IMR-90 (cell line): ENCODE data around the gene VCL. TPM values are rescaled to one million over a fixed set of nuclear protein-coding genes. Genes with fewer than 3 reads are reported as not detected.

Experiments used
- ATAC-seq: fragments of 200-7000 bp; cut with Tn5 transposase; 2 replicates; pipeline ENCODE4 v1.9.1; 2020; ENCODE audit warnings: low read depth, mild to moderate bottlenecking, moderate library complexity
- BruUV-seq: library from RNA; stranded (reverse); fragments of 400-500 nt; replicated peaks from 2 replicates; lab custom pipeline; 2021; lab: Mats Ljungman, UMichigan
- CTCF ChIA-PET: fragments of 300-600 bp; formaldehyde crosslinking; extraction: SDS; loops from one replicate; lab custom pipeline; 2021; ENCODE audit warnings: antibody characterized with exemption; lab: Yijun Ruan, JAX
- POLR2A ChIA-PET: fragments of 300-600 bp; sonication (Branson Sonifier 250); formaldehyde crosslinking; loops from one replicate; lab custom pipeline; 2022; ENCODE audit warnings: antibody characterized with exemption; ENCODE audit not compliant: unreplicated experiment; lab: Charles Lee
- DNase-seq: peaks from one replicate; pipeline ENCODE4 v3.0.0; 2013
- H2AFZ ChIP-seq: replicated peaks from 2 replicates; pipeline ENCODE3; 2013; ENCODE audit warnings: low read length, mild to moderate bottlenecking; ENCODE audit not compliant: poor library complexity
- H2AK5ac ChIP-seq: 2 replicates; pipeline ENCODE4 v1.6.1; 2013; ENCODE audit warnings: low read depth, low read length, inconsistent platforms
- H2AK9ac ChIP-seq: replicated peaks from 2 replicates; pipeline ENCODE3; 2013; ENCODE audit warnings: mild to moderate bottlenecking, low read depth, low read length, moderate library complexity; ENCODE audit not compliant: poor library complexity
- H2BK120ac ChIP-seq: 2 replicates; pipeline ENCODE4 v1.6.1; 2013; ENCODE audit warnings: low read depth, low read length, inconsistent platforms
- H2BK15ac ChIP-seq: 3 replicates; pipeline ENCODE4 v1.6.1; 2013; ENCODE audit warnings: low read depth, low read length, inconsistent platforms
- H2BK20ac ChIP-seq: 2 replicates; pipeline ENCODE4 v1.6.1; 2013; ENCODE audit warnings: low read depth, mild to moderate bottlenecking, inconsistent platforms, low read length, moderate library complexity
- H2BK5ac ChIP-seq: 2 replicates; pipeline ENCODE4 v1.6.1; 2013; ENCODE audit warnings: mild to moderate bottlenecking, low read depth, low read length, inconsistent platforms; ENCODE audit not compliant: poor library complexity, severe bottlenecking
- H3K14ac ChIP-seq: replicated peaks from 2 replicates; pipeline ENCODE4 v1.6.1; 2013; ENCODE audit warnings: low read depth, low read length, inconsistent platforms
- H3K18ac ChIP-seq: 2 replicates; pipeline ENCODE4 v1.6.1; 2013; ENCODE audit warnings: low read depth, low read length, control low read depth
- H3K23ac ChIP-seq: 2 replicates; pipeline ENCODE4 v1.6.1; 2013; ENCODE audit warnings: low read depth, low read length, inconsistent platforms
- H3K27ac ChIP-seq: 2 replicates; pipeline ENCODE4 v1.5.1; 2013; ENCODE audit warnings: mild to moderate bottlenecking, control low read depth, low read length; ENCODE audit not compliant: insufficient read depth
- H3K27me3 ChIP-seq: 2 replicates; pipeline ENCODE4 v1.6.1; 2013; ENCODE audit warnings: low read length; ENCODE audit not compliant: control insufficient read depth, insufficient read depth
- H3K36me3 ChIP-seq: 2 replicates; pipeline ENCODE4 v1.6.1; 2013; ENCODE audit warnings: low read length, mixed read lengths; ENCODE audit not compliant: control insufficient read depth, insufficient read depth
- H3K4ac ChIP-seq: 2 replicates; pipeline ENCODE4 v1.6.1; 2013; ENCODE audit warnings: low read depth, low read length, inconsistent platforms
- H3K4me1 ChIP-seq: 2 replicates; pipeline ENCODE4 v1.6.1; 2013; ENCODE audit warnings: low read length, mixed read lengths; ENCODE audit not compliant: control insufficient read depth, insufficient read depth
- H3K4me2 ChIP-seq: 2 replicates; pipeline ENCODE4 v1.6.1; 2013; ENCODE audit warnings: low read depth, mild to moderate bottlenecking, control low read depth, low read length, moderate library complexity
- H3K4me3 ChIP-seq: 2 replicates; pipeline ENCODE4 v1.5.1; 2013; ENCODE audit warnings: low read depth, mild to moderate bottlenecking, control low read depth, low read length, moderate library complexity; ENCODE audit not compliant: insufficient read depth
- H3K56ac ChIP-seq: 2 replicates; pipeline ENCODE4 v1.6.1; 2013; ENCODE audit warnings: low read length, inconsistent platforms; ENCODE audit not compliant: insufficient read depth; ENCODE audit errors: extremely low read depth
- H3K79me1 ChIP-seq, 2 experiments: 2 replicates each; pipeline ENCODE4 v1.6.1; 2013; ENCODE audit warnings: low read length in 2 of 2, inconsistent platforms in 1 of 2, low read depth in 1 of 2
- H3K9ac ChIP-seq: 2 replicates; pipeline ENCODE4 v1.6.1; 2013; ENCODE audit warnings: low read depth, low read length, control low read depth
- H3K9me1 ChIP-seq: 2 replicates; pipeline ENCODE4 v1.6.1; 2013; ENCODE audit warnings: low read length, inconsistent platforms; ENCODE audit not compliant: insufficient read depth
- H3K9me3 ChIP-seq: 2 replicates; pipeline ENCODE4 v1.6.1; 2013; ENCODE audit warnings: low read length; ENCODE audit not compliant: control insufficient read depth, insufficient read depth
- H4K20me1 ChIP-seq: 2 replicates; pipeline ENCODE4 v1.6.1; 2013; ENCODE audit warnings: low read length, inconsistent platforms; ENCODE audit not compliant: insufficient read depth
- H4K5ac ChIP-seq: 2 replicates; pipeline ENCODE4 v1.6.1; 2013; ENCODE audit warnings: mild to moderate bottlenecking, low read depth, low read length, control low read depth
- H4K8ac ChIP-seq, 2 experiments: 2 replicates each; pipeline ENCODE4 v1.6.1; 2013; ENCODE audit warnings: low read depth in 2 of 2, low read length in 2 of 2, control low read depth in 1 of 2, inconsistent platforms in 1 of 2
- H4K91ac ChIP-seq: 2 replicates; pipeline ENCODE4 v1.6.1; 2013; ENCODE audit warnings: low read depth, low read length, inconsistent platforms; ENCODE audit not compliant: insufficient read depth
- FOS ChIP-seq: fragments of 150-350 bp; IDR thresholded peaks from 2 replicates; pipeline ENCODE4 v1.6.1; 2016; ENCODE audit warnings: low read depth, low read length
- MAZ ChIP-seq: IDR thresholded peaks from 2 replicates; pipeline ENCODE4 v1.6.1; 2012; ENCODE audit warnings: low read depth, mild to moderate bottlenecking, low read length, improper control_type of control experiment, moderate library complexity, borderline replicate concordance
- NFE2L2 ChIP-seq: fragments of 150-350 bp; IDR thresholded peaks from 2 replicates; pipeline ENCODE4 v1.6.1; 2016; ENCODE audit warnings: low read depth, mild to moderate bottlenecking, low read length
- RAD21 ChIP-seq: IDR thresholded peaks from 2 replicates; pipeline ENCODE4 v1.6.1; 2012; ENCODE audit warnings: low read length, improper control_type of control experiment
- RCOR1 ChIP-seq: IDR thresholded peaks from 2 replicates; pipeline ENCODE4 v1.6.1; 2012; ENCODE audit warnings: mild to moderate bottlenecking, low read length, improper control_type of control experiment; ENCODE audit not compliant: insufficient replicate concordance
- RFX5 ChIP-seq: IDR thresholded peaks from 2 replicates; pipeline ENCODE4 v1.8.0; 2012; ENCODE audit warnings: low read depth, mild to moderate bottlenecking, low read length, moderate library complexity
- WGBS, 2 experiments: methylation state at CpG; one replicate each; pipeline versions ENCODE4 v1.1.5 to v1.1.7; 2013; ENCODE audit warnings: missing lambda C conversion rate in 2 of 2; ENCODE audit not compliant: insufficient read length in 1 of 2; ENCODE audit errors: extremely low coverage in 2 of 2; 5-methylcytosine and 5-hydroxymethylcytosine counted together
- dilution Hi-C: fragments of 300-500 bp; cut with HindIII; formaldehyde crosslinking; loops from one replicate; pipeline ENCODE4 v1.14.3; 2018; ENCODE audit warnings: low sequenced_read_pairs; ENCODE audit not compliant: unreplicated experiment
- in situ Hi-C: fragments of 300-500 bp; cut with MboI; formaldehyde crosslinking; loops from 3 replicates; pipeline ENCODE4 v1.14.3; 2019; ENCODE audit warnings: low sequenced_read_pairs, inconsistent platforms, mixed read lengths
- intact Hi-C: fragments of 100-400 bp; cut with micrococcal nuclease; formaldehyde crosslinking; loops from 2 replicates; pipeline ENCODE4 v1.10.0; 2022
- polyA plus RNA-seq, 3 experiments: library from polyadenylated mRNA; depleted of rRNA; stranded (reverse); fragments of >200 nt; gene quantifications; 2 replicates each; pipeline ENCODE4 v1.2.3, GENCODE V29; 2012; ENCODE audit warnings: low replicate concordance in 1 of 3
- total RNA-seq: library from RNA; depleted of rRNA; stranded (reverse); fragments of >200 nt; gene quantifications from 2 replicates; pipeline ENCODE4 v1.2.3, GENCODE V29; 2012

The VCL gene
- total and polyA plus RNA-seq, 2 of the 4 experiments (the other 2 are of a cell fraction) = 227 to 283 TPM

DNA sequence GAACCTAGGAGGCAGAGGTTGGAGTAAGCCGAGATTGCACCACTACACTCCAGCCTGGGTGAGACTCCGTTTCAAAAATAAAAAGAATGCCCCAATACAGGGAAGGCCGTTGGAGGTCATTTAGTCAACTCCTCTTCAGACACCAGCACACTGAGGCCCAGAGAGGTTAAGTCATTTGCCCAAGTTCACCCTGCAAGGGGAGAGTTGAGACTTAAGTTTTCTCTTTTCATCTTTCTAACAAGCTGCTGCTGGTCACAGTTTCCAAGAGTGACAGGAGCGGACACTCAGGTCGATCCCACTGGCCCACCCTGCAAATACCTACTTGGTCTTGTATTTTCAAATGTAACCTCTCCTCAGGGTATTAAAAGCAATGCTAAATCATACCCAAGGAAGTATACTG is 30.4 kb upstream of the VCL start:
- peak overlapping the region; percentile 96 for H3K14ac ChIP-seq
- H3K9ac ChIP-seq = no peak overlapping the region
- H3K36me3 ChIP-seq = no peaks in the 10 kb centered on the region
- no peaks in the 10 kb centered on the region for H3K9me3 ChIP-seq
- peaks cover 22% of the 10 kb centered on the region for H3K4me1 ChIP-seq
- intact Hi-C loops (no loop called here), dilution Hi-C loops (no loop called here), in situ Hi-C loops (no loop called here)
- H2BK5ac ChIP-seq = peak overlapping the region; percentile 77
- peak overlapping the region; percentile 69 for H2BK20ac ChIP-seq
- H2BK15ac ChIP-seq = peak overlapping the region; percentile 99
- H4K91ac ChIP-seq = peak overlapping the region; percentile 91
- peaks cover 21% of the 10 kb centered on the region for H3K9me1 ChIP-seq
- H3K27ac ChIP-seq = peak overlapping the region; percentile 78
- H2AK9ac ChIP-seq = no peak overlapping the region
- peak overlapping the region; percentile 36 for H4K5ac ChIP-seq
- H3K79me1 ChIP-seq = peaks cover 0 to 21% of the 10 kb centered on the region in 2 experiments; a peak in 2 of 4 replicates
- peak overlapping the region; percentile 35 for H2AFZ ChIP-seq
- peak overlapping the region; percentile 33; the same call in 1 of the 2 replicates for H3K56ac ChIP-seq
- CTCF ChIA-PET = interaction anchor here (0.7 kb wide), 1 partner anchor 42 kb away, joined by 3 read pairs; no protein-coding TSS in a partner anchor
- no peaks in the 10 kb centered on the region for H3K27me3 ChIP-seq
- peak overlapping the region; percentile 78 for H3K18ac ChIP-seq
- peak overlapping the region; percentile 90 for H2BK120ac ChIP-seq
- no peak overlapping the region for H3K4me3 ChIP-seq
- POLR2A ChIA-PET = interaction anchor here (1.7 kb wide), 1 partner anchor 30 kb away, joined by 4 read pairs; the partner anchor contains the start of gene VCL
- BruUV-seq = no TSS peak
- TF ChIP-seq NFE2L2 (no peak), MAZ (no peak), FOS (no peak), RCOR1 (no peak), RFX5 (no peak), RAD21 (no peak)
- peak overlapping the region; percentile 93 for H2AK5ac ChIP-seq
- DNase-seq = no peak
- no peak overlapping the region for H3K4me2 ChIP-seq
- peak overlapping the region; percentile 94 for H3K4ac ChIP-seq
- no peaks in the 10 kb centered on the region for H4K20me1 ChIP-seq
- H3K23ac ChIP-seq = peak overlapping the region; percentile 95; the same call in 1 of the 2 replicates
- 94% methylated on average over 3 of the region's 5 CpGs; no CpG with 5 or more reads in 1 of the 2 experiments for WGBS, 2 experiments
- H4K8ac ChIP-seq = peak overlapping the region; percentile 21 to 94
- no peak for ATAC-seq
